SK-N-SH (cell line): ENCODE results near the gene CDKN2B-AS1.

ENCODE experiments used
- EP300 ChIP-seq, 2 experiments: IDR thresholded peaks; 2 replicates each; pipeline versions ENCODE4 v1.4.0 to v1.6.1; 2012; ENCODE audit warnings: borderline replicate concordance in 1 of 2, low read depth in 1 of 2, low read length in 1 of 2
- FOXM1 ChIP-seq: IDR thresholded peaks from 2 replicates; pipeline ENCODE4 v1.4.0; 2012; ENCODE audit warnings: low read depth, mild to moderate bottlenecking
- GABPA ChIP-seq: IDR thresholded peaks from 2 replicates; pipeline ENCODE4 v1.4.0; 2012; ENCODE audit warnings: low read depth, mild to moderate bottlenecking
- JUND ChIP-seq: IDR thresholded peaks from 2 replicates; pipeline ENCODE4 v1.4.0; 2012
- MAX ChIP-seq: IDR thresholded peaks from 2 replicates; pipeline ENCODE4 v1.4.0; 2012; ENCODE audit warnings: low read depth
- POLR2AphosphoS5 ChIP-seq: IDR thresholded peaks from 2 replicates; pipeline ENCODE4 v1.6.1; 2012; ENCODE audit warnings: low read depth, low read length
- RAD21 ChIP-seq: IDR thresholded peaks from 2 replicates; pipeline ENCODE4 v1.6.1; 2012; ENCODE audit warnings: mild to moderate bottlenecking, low read length
- RFX5 ChIP-seq: IDR thresholded peaks from 2 replicates; pipeline ENCODE4 v1.6.1; 2012; ENCODE audit warnings: mild to moderate bottlenecking, improper control_type of control experiment, low read length
- RXRA ChIP-seq: IDR thresholded peaks from 2 replicates; pipeline ENCODE4 v1.4.0; 2012; ENCODE audit warnings: low read depth, mild to moderate bottlenecking, borderline replicate concordance
- SIN3A ChIP-seq: IDR thresholded peaks from 2 replicates; pipeline ENCODE4 v1.6.1; 2012; ENCODE audit warnings: low read depth, mild to moderate bottlenecking, low read length, moderate library complexity, borderline replicate concordance
- YY1 ChIP-seq: IDR thresholded peaks from 2 replicates; pipeline ENCODE4 v1.4.0; 2012; ENCODE audit warnings: low read depth, mild to moderate bottlenecking
- TF ChIP-seq, protein P1 (sequence below): fragments of 200-600 bp; sonication (generic); IDR thresholded peaks from 2 replicates; pipeline ENCODE4 v1.6.1; 2017; ENCODE audit warnings: antibody characterized with exemption, mild to moderate bottlenecking, moderate library complexity
- TF ChIP-seq, protein P2 (sequence below): IDR thresholded peaks from 2 replicates; pipeline ENCODE4 v1.4.0; 2012; ENCODE audit warnings: low read depth, borderline replicate concordance
- TF ChIP-seq, protein P3 (sequence below): IDR thresholded peaks from 2 replicates; pipeline ENCODE4 v1.4.0; 2012; ENCODE audit warnings: low read depth, borderline replicate concordance

- TF ChIP-seq, protein P1, sequence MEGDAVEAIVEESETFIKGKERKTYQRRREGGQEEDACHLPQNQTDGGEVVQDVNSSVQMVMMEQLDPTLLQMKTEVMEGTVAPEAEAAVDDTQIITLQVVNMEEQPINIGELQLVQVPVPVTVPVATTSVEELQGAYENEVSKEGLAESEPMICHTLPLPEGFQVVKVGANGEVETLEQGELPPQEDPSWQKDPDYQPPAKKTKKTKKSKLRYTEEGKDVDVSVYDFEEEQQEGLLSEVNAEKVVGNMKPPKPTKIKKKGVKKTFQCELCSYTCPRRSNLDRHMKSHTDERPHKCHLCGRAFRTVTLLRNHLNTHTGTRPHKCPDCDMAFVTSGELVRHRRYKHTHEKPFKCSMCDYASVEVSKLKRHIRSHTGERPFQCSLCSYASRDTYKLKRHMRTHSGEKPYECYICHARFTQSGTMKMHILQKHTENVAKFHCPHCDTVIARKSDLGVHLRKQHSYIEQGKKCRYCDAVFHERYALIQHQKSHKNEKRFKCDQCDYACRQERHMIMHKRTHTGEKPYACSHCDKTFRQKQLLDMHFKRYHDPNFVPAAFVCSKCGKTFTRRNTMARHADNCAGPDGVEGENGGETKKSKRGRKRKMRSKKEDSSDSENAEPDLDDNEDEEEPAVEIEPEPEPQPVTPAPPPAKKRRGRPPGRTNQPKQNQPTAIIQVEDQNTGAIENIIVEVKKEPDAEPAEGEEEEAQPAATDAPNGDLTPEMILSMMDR, result no peak
- no peak for TF ChIP-seq RXRA
- no peak for TF ChIP-seq POLR2AphosphoS5
- no peak for TF ChIP-seq RFX5
- no peak for TF ChIP-seq EP300 (IDR thresholded peaks at IDR 0.05; ENCODE audit: borderline replicate concordance in 1 of 2, low read depth in 1 of 2, low read length in 1 of 2)
- TF ChIP-seq MAX, result no peak
- TF ChIP-seq RAD21, result no peak
- TF ChIP-seq, protein P2, sequence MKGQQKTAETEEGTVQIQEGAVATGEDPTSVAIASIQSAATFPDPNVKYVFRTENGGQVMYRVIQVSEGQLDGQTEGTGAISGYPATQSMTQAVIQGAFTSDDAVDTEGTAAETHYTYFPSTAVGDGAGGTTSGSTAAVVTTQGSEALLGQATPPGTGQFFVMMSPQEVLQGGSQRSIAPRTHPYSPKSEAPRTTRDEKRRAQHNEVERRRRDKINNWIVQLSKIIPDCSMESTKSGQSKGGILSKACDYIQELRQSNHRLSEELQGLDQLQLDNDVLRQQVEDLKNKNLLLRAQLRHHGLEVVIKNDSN, result no peak
- no peak for TF ChIP-seq JUND
- TF ChIP-seq FOXM1, result no peak
- no peak for TF ChIP-seq YY1
- no peak for TF ChIP-seq SIN3A
- no peak for TF ChIP-seq GABPA
- TF ChIP-seq, protein P3, sequence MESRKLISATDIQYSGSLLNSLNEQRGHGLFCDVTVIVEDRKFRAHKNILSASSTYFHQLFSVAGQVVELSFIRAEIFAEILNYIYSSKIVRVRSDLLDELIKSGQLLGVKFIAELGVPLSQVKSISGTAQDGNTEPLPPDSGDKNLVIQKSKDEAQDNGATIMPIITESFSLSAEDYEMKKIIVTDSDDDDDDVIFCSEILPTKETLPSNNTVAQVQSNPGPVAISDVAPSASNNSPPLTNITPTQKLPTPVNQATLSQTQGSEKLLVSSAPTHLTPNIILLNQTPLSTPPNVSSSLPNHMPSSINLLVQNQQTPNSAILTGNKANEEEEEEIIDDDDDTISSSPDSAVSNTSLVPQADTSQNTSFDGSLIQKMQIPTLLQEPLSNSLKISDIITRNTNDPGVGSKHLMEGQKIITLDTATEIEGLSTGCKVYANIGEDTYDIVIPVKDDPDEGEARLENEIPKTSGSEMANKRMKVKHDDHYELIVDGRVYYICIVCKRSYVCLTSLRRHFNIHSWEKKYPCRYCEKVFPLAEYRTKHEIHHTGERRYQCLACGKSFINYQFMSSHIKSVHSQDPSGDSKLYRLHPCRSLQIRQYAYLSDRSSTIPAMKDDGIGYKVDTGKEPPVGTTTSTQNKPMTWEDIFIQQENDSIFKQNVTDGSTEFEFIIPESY, result no peak
These were observed 51.8 kb downstream of the CDKN2B-AS1 start for GRCh38 chr9:22046243-22046885.
